GM19240 (cell line): Measurements from ENCODE around the gene FDXR.

Experiments used
- DNase-seq: peaks from one replicate; pipeline ENCODE4 v3.0.0; 2011; ENCODE audit warnings: low spot score; ENCODE audit not compliant: insufficient read length

FDXR gene

DNA sequence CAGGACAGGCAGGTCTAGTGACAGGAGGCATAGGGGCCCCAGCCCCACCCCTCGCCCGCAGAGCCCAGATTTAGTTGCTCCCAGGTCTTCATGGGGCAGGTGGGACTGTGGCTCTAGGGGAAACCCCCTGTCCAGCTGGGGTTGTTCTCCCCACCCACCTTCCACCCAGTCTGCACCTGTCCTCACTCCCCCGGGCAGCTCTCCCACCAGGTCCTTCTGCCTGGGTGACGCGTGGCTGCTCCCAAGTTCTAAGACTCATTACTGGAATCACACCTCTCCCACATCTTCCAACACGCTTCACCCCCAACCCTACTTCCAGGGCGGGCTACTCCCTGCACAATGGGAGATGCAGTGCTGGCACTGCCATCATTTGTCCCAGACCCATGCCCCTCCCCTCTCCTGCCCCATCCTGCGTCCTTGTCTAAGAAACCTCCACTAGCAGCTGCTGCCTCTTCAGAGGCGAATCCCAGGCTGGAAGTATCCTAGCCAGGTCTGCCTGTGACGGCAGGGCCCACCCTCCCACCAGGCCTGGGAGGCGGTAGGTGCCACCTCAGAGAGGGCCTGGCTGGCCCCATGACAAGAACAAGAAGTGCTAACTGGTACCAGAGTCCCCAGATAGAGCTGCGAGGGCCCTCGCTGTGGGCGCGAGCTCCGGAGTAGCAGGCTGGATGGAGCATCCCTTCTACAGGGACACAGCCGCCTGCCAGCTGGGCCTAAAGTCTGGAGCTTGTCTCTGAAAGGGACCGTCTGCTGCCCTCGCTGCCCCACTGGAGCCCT, 35.9 kb downstream of the FDXR start:
- no peak for DNase-seq

DNA sequence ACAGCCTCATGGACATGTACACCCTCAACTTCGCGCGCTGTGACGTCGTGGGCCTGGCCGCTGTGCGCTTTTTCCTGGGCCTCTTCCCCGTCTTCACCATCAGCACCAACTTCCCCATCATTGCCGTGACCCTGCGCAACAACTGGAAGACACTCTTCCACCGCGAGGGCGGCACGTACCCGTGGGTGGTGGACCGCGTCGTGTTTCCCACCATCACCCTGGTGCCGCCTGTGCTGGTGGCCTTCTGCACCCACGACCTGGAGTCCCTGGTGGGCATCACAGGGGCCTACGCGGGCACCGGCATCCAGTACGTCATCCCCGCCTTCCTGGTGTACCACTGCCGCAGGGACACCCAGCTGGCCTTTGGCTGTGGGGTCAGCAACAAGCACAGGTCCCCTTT, 36.6 kb downstream of the FDXR start:
- no peak for DNase-seq

DNA sequence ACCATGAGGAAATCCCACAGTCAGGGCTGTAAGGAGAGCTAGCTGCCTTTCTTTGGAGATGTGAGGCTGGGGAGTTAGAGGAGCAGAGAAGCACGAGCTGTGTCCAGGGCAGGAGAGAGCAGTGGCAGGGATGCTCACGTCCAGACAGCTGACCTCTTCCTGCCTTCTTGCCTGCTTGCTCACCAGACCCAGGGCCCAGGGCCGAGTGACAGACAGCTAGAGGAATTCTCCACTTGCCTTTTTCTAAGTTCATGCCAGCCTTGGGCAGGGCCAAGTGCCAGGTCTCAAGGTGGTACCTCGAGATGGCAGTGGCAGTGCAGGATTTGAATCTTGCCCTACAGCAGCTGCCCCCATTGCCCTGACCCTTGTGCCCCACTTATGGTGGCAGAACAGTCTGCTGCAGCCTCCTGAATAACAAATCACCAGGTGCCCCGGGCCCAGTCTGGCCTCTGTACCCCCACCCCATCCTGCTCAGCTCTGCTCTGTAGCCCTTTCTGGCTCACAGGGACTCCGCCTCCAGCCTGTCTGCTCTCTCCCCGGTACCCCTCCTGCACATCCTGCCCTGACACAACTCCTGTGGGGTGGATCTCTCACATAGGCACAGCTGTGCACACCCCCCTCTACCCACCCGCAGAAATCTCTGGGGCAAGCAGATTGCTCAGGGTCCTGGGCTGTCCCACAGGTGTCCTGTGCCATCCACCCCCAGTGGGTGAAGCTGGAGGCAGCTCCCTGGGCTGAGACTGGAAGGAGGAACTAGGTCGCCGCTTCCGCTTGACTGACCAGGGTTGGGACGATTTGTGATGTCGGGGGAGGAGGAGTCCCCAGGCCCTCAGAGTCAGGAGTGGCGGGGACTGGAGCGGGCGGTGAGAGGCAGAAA, 39.1 kb downstream of the FDXR start:
- DNase-seq: peak; percentile 51

DNA sequence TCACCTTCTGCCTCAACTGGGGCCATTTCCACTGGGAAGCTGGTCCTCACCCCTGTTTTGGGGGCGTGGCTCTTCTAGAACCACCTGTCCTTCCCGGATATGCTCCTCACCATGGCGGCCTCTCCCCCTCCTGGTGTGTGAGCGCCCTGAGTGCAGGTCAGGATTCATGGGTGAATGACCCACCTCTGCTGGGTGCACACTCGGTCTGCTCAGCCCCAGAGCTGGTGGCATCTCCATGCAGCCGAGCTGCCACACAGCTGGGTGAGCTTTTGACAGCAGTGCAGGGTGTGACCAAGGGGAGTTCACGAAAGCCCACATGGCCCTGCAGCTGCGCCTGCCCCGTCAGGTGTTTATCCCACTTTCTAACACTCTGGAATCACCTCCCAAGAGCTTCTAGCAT, 40.4 kb downstream of the FDXR start:
- no peak for DNase-seq

DNA sequence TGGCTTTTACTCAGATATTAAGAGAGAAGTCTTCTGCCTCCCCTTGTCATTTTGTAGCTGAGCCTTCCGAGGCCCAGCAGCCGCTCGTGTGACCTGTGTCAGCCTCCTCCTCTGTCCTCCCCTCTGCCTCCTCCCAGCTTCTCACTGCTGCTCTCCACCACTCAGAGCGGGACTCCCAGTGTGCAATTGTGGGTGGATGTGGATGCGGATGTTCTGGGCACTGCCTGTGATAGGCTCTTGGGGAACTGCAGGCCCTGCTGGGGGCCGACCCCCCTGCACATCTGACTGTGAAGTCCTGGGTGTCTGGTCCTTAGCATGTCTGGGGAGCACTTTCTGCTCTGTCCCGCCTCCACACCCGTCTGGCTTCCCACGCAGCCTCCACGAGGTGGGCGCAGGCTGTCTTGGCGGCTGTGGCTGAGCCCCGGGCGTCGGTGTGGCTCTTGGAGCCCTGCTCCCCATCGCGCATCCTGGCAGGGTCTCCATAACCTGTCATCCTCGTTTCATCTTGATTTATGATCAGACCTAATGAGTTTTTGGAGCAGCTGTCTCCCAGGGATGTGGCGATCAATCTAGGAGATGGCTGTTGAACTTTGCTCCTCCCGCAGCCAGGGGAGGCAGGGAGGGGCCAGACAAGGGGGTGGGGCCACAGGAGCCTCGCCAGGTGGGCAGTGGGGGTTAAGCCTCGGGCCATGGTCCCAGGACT, 41.2 kb downstream of the FDXR start:
- DNase-seq: no peak

DNA sequence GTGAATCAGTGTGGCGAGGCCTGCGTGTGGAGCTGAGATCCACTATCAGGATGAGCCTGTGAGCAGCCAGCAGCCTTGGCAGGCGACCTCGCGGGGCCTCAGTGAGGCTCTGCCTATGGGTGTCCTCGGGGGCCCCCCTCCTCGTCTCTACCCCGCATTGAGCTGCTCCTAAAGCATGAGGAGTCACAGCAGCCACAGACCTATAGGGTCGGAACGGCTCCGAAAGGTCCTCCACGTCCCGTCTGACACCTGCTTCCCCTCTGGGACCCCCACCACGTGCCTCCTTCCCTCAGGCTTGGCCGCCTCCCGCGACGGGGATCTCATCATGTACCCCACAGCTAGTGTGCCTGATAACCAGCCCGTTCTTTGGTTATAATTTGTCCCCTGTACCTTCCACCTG, 41.9 kb downstream of the FDXR start:
- no peak for DNase-seq

DNA sequence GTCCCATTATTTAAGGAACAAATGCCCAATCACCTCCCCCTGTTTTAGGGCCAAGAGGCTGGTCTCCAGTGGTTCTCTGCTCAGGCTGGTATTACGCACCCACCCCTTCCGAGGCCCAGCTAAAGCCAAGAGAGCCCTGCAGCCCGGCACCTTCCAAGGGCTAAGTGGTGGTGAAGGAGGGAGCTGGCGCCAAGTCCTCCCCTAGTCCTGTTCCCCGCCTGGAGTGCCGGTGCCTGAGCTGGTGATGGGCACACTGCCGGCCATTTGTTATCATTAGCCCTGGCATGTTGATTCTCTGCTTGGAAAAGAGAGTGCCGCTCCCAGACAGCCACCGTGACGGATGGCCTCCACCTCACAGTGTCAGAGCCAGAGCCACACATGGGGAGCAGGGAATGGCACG, 45.0 kb downstream of the FDXR start:
- no peak for DNase-seq

DNA sequence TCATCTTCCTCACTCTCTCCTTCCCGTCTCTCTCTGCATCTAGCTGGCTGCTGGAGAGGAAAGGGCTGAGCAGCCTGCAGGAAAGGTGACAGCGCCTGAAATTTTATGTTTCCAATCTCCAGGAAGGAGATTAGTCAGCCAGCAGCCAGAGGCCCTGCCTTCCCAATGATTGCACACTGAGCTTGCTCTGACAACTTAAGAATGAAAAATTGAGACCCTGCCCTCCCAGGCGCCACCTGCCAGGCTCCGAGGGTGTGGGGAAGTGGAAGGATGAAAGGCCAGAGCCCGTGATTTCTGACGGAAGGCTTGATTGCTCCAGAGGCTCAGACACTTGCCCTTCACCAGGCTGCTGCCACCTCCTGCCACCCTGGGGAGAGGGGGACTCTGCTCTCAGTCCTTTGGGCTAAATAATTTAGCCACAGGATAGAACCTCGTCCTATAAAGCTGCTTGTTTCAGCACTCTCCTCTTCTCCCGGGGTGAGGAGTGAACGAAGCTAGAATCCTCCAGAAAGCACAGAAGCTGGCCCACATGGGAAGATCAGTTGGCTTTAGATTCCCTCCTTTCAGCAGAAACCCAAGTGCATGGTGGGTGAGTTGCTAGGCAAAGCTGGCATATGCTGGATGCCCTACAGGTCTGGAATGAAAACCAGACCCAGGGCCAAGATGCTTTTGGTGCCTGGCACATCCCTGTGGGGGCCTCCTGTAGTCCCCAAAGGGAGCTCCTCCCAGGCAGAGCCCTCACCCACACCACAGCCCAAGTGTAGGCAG, 46.7 kb downstream of the FDXR start:
- no peak for DNase-seq

DNA sequence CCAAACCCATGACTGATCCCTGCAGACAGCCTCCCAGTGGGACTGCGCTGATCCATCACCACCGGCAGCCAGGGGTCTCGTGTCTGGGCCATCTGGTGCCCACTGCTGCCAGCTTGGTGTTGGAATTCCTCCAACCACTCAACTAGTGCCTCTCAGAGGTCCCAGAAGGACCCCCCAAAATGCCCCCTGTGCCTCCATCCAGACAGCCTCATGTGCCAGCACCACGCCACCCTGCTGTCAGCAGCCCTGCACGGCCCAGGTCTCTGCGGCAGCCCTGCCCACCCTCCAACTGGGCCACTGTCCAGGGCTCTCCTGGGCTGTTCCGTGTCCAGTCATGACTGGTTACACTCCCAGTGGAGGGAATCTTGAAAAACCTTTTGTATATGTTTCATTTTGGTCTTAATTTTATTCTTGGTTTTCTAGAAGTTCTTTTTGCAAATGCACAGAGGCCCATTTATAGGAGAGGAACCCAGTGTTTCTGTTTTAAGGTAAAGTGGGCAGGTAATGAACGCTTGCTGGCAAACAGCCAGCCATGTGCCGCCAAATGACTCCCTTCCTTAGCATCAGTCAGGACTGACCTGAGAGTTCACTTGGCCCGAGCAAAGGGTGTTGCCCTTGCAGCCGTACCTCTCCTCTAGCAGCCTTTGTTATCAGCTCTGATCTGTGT, 47.7 kb downstream of the FDXR start:
- no peak for DNase-seq

DNA sequence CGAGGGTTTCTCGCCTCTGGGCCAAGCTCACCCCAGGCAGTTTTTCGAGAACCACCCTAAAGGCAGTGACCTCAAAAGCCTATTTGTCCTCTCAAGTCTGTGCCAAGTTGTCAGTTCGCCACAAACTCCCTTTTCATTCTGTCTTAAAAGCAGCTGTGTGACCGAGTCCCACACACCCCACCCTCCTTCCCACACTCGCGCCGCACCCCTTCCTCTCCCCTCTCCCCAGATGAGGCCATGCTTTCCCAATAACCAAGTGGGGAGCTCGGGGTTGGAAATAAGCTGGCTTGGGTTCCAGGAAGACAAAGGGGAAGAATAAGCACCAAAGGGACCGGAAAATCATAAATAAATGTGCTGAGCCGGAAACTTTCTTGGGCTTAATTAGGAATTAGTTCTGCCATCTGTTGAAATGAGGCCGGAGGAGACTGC, 49.8 kb downstream of the FDXR start:
- no peak for DNase-seq

DNA sequence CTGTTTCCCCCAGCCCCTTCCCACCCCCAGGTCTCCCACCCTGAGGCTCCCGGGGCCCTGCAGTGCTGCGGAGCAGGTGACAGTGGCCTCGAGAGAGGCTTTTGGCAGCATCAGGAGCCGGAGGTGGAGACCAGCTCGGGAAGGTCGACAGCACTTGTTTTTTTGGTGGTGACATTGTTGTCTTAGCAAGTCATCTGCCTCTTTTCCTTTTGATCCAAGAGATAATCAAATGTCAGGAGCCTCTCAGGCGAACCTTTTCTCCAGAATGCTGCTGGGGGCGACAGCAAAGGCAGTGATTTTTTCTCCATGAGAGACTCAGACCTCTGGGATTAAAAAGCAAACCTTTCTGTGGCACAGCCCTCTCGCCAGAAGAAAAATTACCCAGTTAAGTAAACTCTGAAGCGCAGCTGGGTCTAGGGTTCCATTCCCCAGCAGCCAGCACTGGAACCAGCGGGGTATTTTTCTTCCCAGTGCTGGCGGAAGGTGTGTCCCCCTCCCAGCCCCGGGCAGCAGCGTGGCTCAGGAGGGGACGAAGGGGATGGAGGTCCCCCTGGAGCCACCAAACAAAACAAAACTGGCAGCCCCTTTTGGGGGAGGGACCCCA, 50.4 kb downstream of the FDXR start:
- no peak for DNase-seq

DNA sequence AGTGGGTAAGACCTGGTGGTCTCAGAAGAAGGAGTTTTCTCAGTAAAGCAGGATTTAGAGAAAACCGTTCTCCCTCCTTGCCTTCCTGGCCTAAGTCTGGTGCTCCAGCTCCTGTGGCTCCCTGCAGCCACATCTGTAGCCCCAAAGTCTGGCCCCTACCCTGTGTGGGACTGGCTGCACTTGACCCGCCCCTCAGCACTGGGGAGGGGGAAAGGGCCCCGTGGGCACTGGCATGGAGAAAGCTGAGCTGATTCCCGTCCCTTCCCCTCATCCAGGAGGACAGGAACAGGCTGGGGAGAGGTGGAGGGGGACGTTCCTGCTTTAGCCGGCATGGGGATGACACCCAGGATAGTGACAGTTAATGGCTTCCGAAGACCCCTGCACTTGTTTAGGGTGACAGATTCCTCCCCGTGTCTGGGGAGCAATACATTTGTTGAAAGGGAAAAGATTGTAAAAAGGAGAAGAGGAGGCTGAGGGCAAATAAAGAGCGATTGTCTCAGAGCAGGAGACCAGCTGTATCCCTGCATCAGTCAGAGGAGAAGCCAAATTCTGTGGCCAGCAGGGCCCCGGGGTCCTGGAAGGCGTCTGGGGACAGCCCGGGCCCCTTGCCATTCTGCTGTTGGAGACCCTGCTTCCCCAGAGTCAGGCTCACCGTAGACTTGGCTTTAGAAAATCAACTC, 51.0 kb downstream of the FDXR start:
- DNase-seq: no peak

DNA sequence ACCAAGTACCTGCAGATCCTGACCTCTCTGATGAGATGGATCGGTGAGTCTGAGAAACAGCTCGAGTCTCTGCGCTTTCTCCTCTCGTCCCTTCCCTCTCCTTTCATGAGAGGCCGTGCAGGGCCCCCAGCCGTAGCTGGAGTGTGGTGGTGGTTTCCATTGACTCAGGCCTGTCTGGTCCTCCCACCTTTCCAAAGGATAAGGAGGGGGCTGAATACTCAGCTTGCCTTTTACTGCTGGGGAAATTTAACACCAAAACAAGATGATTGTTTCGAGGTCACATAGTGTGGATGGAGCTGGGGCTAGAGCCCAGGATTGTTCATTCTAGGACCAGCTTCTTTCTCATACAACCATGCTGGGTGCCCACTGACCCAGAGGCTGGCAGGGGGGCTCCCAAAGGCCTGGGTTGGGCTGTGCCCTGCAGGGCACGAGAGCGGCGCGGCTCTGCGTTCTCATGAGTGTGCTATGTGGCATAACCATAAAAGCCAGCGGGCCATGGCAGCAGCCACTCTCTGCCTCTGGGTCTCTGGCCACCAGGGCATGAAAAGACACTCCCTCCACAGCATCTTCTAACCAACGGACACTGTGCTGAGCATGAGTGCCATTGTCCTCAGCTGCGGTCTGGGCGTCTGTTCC, 52.9 kb downstream of the FDXR start:
- DNase-seq: no peak

DNA sequence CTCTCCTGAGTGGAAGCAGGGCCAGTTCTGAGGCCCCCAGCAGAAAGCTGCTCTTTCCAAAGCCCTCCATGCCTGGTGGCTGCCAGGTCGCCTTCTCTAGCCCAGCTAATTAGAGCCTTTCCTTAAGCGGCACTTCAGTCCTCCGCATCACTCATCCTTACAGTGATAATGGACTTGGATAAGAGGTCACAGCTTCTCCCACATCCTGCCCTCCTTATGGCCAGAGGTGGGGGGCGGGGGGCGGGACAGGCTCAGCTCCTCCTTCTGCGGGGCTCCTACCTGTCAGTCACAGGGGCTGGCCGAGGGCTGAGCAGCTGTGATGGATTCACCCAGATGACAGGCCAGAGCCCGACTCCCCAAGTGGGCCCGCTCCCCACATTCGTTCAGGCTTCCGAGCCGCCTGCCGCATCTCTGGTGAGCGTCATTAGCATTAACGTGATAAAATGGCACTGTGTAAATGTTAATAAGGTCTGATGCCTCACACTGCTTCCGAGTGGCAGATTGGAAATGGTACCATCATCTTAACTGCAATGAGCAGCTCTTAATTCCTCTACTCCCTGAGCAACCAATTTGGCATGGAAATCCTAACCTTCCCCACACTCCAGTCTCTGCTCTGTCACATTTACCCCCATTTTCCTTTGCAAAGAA, 54.4 kb downstream of the FDXR start:
- DNase-seq: no peak

DNA sequence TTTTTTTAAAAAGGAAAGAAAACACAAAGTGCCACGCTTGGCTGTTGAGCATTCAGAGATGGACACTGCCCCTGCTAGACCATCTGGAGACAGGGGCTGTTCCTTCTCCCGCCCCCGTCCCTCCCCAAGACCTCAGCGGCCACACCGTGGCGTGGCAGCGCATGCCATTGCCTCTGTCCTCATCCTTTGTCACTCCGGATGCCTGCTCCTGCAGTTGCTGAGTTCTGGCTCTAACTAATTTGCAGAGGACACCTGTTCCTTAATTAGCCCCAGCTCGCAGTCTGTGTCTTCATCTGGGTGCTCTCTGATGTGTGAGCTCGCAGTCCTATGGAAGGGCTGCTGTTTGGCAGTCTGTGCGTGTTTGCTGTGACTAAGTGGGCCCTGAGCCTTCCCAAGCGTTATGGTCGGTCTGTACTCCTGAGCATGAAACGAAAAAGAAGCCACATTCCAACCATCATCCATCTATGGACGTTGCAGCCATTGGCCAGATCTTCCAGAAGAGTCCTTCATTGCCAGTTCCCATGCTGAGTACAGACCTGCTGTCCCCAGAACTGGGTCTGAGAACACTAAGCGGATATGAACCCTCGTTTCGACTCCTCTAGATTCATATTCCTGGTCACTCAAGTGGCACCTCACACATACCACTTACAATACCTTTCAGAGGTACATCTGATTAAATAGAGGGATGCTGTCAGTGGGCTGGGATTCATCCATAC, 55.7 kb downstream of the FDXR start:
- no peak for DNase-seq

DNA sequence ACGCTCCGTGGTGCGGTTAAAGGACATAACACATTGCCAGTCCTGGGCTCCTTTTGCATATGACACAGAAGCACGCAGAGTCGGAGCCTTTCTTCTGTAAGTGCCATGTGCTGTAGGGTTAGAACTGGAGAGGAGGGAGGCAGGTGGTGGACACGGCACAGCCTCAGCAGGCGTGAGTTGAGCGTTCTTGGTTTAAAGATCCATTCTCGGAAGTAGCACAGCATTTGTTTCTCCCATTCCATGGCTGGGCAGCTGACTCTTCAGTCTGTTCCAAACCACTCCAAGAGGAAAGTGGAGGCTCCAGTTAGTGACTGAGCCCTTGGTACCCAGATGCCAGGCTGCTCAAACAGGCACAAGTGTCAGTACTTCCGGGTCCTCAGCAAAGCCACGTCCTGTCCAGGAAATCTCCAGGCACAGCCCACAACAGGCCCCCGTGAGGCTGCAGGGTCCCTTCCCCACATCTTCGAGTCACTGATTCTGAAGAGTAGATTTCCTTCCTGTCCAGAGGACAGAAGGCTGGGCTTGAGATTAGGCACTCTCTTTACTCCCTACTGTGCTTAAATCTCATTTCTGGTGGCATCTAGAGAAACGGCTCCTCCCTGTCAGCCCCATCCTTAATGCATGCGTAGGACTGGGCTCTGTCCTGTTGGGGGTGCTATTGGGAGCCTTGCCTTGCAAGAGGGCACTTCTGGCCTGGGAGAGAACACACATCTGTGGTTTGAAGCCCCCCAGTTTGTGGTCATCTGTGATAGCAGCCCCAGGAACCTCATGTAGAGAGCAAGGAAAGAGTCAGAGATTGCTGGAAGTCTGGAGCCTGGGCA, 57.0 kb downstream of the FDXR start:
- DNase-seq: no peak

DNA sequence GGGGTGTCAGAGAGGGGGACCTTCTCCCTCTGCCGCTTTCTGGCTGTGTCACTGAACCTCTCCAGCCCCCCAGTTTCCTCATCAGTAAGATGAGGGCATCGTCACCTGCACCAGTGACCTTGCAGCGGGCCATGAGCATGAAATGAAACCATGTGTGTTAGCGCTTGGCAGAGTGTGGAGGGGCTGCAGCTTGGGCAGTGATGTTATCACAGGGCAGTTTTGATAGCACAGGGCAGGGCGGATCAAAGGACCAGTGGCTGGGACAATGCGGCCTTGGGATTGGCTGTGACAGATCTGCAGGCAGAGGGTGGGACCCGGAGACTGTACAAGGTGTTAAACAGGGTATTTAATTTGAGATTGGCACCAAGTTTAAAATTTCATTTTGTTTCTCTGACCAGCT, 57.7 kb downstream of the FDXR start:
- no peak for DNase-seq
